Effector memory CD4-positive, alpha-beta T cell (primary cell): Measurements from ENCODE around the gene MMRN1.

Source experiments
- DNase-seq, 3 donors: peaks; one replicate each; pipeline ENCODE4 v3.0.0-alpha.2; 2020
- H3K27ac ChIP-seq: 2 replicates; pipeline ENCODE4 v1.7.0; 2013; ENCODE audit warnings: mild to moderate bottlenecking, low read length, moderate library complexity; ENCODE audit not compliant: insufficient read depth, poor library complexity, severe bottlenecking
- H3K27me3 ChIP-seq: replicated peaks from 2 replicates; pipeline ENCODE4 v1.7.0; 2013; ENCODE audit warnings: mild to moderate bottlenecking, low read length; ENCODE audit not compliant: insufficient read depth, control insufficient read depth, poor library complexity, severe bottlenecking
- H3K36me3 ChIP-seq: 2 replicates; pipeline ENCODE4 v1.7.0; 2013; ENCODE audit warnings: mild to moderate bottlenecking, low read length, moderate library complexity; ENCODE audit not compliant: control insufficient read depth, insufficient read depth
- H3K4me1 ChIP-seq: 2 replicates; pipeline ENCODE4 v1.7.0; 2013; ENCODE audit warnings: low read length, mild to moderate bottlenecking; ENCODE audit not compliant: control insufficient read depth, insufficient read depth, poor library complexity, severe bottlenecking
- H3K4me3 ChIP-seq: 2 replicates; pipeline ENCODE4 v1.7.0; 2013; ENCODE audit warnings: low read length, low read depth, mild to moderate bottlenecking; ENCODE audit not compliant: insufficient read depth, poor library complexity, severe bottlenecking
- H3K9me3 ChIP-seq: 2 replicates; pipeline ENCODE4 v1.7.0; 2013; ENCODE audit warnings: mild to moderate bottlenecking, low read length, moderate library complexity; ENCODE audit not compliant: control insufficient read depth

MMRN1 gene

GRCh38 chr4:89995814-89996213 is 101.2 kb downstream of the MMRN1 start:
- no peak overlapping the region for H3K4me3 ChIP-seq
- no peaks in the 10 kb centered on the region for H3K9me3 ChIP-seq
- no peak overlapping the region for H3K27ac ChIP-seq
- H3K36me3 ChIP-seq = no peaks in the 10 kb centered on the region
- no peaks in the 10 kb centered on the region for H3K27me3 ChIP-seq
- H3K4me1 ChIP-seq = no peaks in the 10 kb centered on the region
- no peak for DNase-seq

- Histone ChIP-seq H3K27ac (no peak overlapping the region), H3K4me3 (no peak overlapping the region), H3K9me3 (no peaks in the 10 kb centered on the region), H3K4me1 (no peaks in the 10 kb centered on the region), H3K36me3 (no peaks in the 10 kb centered on the region), H3K27me3 (no peaks in the 10 kb centered on the region)
- DNase-seq = no peak
These were observed 102.6 kb downstream of the MMRN1 start for GRCh38 chr4:89997171-89997704.

- Histone ChIP-seq H3K4me3 (no peak overlapping the region), H3K27me3 (no peaks in the 10 kb centered on the region), H3K27ac (no peak overlapping the region), H3K36me3 (no peaks in the 10 kb centered on the region), H3K9me3 (no peaks in the 10 kb centered on the region), H3K4me1 (no peaks in the 10 kb centered on the region)
- DNase-seq = no peak
These were observed 103.9 kb downstream of the MMRN1 start for GRCh38 chr4:89998469-89999011.

GRCh38 chr4:90001023-90001422 is 106.4 kb downstream of the MMRN1 start:
- Histone ChIP-seq H3K36me3 (no peaks in the 10 kb centered on the region), H3K27me3 (no peaks in the 10 kb centered on the region), H3K4me3 (no peak overlapping the region), H3K27ac (no peak overlapping the region), H3K9me3 (no peaks in the 10 kb centered on the region), H3K4me1 (no peaks in the 10 kb centered on the region)
- DNase-seq = no peak

- Histone ChIP-seq H3K4me3 (no peak overlapping the region), H3K36me3 (no peaks in the 10 kb centered on the region), H3K4me1 (no peaks in the 10 kb centered on the region), H3K27me3 (no peaks in the 10 kb centered on the region), H3K9me3 (no peaks in the 10 kb centered on the region), H3K27ac (no peak overlapping the region)
- DNase-seq = no peak
These were observed 107.9 kb downstream of the MMRN1 start for GRCh38 chr4:90002441-90003062.
